NCI-H2029 treated with DMSO at 0.1 percent for 48 hours (cell line): ENCODE data around the gene GPAT3.
"Not testable (repeated sequence)": the region's sequence is repeated elsewhere in the genome, so short reads cannot be mapped to it uniquely, and the experiment has no call there.

Source experiments
- DNase-seq: peaks from one replicate; lab custom pipeline; 2025; lab: John Stamatoyannopoulos, UW

Gene GPAT3

DNA sequence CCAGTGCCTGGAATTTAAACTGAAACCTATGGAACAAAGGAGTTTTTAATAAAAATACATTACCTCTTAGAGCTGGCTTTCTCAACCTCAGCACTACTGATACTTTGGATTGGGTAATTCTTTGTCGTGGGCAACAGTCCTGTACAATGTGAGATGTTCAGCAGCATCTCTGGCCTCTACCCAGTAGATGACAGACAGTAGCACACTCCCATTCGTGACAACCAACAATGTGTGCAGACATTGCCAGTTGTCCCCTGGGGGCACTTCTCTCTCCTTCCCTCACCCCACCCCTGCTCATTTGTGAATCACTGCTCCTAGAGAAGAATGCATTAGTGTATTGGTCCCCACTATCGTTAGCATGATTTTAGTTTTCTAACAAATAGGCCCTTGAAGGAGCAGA, 16.2 kb downstream of the GPAT3 start:
- DNase-seq: no peak

DNA sequence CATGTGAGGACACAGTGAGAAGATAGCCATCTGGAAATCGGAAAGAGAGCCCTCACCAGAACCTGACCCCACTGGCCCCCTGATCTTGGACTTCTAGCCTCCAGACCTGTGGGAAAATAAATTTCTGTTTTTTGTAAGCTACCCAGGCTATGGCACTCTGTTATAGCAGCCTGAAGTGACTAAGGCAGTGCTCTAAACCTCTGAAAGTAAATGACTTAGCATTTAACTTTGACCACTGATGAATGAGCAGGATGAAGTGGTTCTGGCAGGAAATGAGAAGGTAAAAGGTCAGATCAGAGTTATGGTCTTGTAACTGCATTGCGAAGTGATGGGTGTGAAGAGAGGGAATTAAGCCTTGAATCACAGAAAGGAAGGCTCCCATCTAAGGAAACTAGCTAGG, 17.0 kb downstream of the GPAT3 start:
- DNase-seq: no peak

DNA sequence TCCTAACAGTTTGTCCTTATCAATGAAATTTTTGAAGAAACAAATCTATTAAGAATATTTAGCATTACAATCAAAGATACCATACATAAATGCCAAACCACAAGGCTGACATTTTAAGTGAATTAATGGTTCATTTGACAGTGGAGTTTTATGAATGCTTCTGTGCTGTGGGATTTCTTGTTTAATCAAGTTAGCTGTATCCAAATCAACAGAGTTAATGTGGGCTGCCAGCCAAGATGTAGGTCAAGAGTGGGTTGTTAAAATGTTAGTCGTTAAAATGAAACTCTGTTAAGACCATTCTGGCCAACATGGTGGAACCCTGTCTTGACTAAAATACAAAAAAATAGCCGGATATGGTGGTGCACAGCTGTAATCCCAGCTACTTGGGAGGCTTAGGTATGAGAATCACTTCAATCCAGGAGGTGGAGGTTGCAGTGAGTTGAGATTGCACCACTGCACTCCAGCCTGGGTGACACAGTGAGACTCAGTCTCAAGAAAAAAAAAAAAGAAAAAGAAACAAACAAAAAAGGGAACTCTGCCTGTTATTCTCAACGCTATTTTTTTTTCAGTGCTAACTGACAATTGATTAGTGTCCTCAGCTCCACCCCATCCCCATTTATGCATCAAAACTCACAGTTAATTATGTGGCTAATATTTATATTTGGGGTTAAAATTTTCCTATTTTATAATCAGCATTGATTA, 20.2 kb downstream of the GPAT3 start:
- DNase-seq: no peak

DNA sequence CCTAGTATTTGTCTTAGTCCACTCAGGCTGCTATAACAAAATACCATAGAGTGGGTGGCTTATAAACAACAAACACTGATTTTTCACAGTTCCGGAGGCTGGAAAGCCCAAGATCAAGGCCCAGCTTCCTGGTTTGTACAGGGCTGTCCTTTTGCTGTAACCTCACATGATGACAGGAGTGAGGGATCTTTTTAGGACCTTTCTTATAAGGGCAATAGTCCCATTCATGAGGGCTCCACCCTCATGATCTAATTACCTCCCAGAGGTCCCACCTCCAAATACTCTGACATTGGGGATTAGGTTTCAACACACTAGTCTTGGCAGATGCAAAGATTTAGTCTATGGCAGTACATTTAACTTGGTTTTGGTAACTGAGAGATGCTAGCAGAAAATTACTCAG, 20.9 kb downstream of the GPAT3 start:
- no peak for DNase-seq

DNA sequence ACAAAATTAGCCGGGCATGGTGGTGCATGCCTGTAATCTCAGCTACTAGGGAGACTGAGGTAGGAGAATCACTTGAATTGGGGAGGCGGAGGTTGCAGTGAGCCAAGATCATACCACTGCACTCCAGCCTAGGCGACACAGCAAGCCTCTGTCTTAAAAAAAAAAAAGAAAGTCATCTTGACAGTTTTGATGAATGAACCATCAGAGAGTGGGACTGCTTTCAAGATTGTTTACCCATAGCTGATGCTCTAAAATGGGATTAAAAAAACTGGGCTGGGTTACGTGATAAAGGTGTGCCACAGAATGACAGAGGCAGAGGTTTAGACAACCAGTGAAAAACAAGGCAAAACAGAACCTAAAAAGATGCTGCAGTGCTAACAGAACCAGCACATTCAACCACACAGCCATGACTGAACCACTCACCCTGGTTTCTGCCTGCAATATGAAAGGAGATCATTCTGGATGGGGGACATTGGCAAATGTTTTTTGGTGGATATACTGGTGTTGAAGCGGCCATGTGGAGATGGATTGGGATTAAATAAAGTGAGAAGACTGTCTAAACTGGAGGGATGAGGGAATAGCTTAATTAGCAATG, 22.2 kb downstream of the GPAT3 start:
- DNase-seq: no peak

DNA sequence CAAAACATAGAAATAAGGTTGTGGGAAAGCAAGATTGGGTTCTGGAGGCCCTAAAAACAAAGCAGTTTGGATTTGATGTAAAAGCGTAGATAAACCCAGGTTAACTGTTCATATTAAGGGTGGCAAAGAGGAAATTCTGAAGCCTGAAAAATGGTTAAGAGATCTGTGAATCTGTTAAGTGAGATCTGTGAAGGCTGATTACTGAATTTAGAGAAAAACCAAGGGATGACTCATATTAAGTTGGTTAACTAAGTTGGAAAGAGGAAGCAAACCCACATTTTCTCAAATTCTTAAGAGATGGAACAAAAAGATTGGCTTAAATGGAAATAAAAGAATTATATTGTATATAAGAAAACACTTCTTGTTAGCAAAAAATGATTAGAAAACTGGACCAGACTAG, 22.8 kb downstream of the GPAT3 start:
- no peak for DNase-seq

DNA sequence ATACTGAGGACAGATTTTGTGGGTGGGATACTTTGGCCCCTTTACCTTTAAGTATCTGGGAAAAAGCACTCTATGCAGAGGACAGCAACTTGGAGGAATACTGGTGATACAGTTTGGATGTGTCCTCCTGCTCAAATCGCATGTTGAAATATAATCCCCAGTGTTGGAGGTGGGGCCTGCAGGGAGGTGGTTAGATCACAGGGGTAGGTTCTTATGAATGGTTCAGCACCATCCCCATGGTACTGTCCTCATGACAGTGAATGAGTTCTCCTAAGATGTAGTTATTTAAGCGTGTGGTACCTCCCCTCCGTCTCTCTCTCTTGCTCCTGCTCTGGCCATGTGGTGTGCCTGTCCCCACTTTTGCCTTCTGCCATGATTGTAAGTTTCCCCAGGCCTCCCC, 24.6 kb downstream of the GPAT3 start:
- no peak for DNase-seq

DNA sequence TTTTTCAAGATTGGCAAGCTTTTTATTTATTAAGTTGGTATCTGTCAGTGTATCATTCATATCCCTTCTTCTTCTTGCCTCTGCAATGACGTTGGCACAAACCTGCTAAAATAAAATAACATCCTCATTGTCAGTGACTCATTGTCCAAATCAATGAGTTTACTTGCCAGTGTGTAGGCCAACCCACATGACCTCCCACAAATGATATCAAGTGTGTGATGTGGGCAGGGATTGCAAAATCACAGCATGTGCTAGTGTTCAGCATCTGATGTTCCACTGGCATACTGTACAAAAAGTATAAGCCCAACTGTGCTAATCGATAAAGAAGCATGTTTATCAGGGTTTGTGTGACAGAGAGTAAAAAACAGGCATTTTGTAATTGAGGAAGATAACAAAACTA, 25.5 kb downstream of the GPAT3 start:
- no peak for DNase-seq

DNA sequence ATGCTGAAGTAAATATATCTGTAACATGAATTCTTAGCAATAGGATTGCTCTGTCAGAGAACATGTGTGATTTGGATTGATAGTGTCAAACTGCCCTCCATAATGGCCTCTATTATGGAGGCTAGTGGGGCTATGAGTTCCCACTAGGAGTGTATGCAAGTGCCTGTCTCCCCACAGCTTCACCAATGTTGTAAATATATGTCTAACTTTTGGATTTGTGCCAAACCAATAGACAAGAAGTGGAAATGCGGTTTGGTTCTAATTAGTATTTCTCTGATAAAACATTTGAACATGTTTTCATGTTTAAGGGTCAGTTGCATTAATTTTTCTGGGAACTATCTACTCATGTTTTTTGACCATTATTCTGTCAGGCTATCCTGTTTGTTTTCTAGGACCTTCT, 28.1 kb downstream of the GPAT3 start:
- no peak for DNase-seq

DNA sequence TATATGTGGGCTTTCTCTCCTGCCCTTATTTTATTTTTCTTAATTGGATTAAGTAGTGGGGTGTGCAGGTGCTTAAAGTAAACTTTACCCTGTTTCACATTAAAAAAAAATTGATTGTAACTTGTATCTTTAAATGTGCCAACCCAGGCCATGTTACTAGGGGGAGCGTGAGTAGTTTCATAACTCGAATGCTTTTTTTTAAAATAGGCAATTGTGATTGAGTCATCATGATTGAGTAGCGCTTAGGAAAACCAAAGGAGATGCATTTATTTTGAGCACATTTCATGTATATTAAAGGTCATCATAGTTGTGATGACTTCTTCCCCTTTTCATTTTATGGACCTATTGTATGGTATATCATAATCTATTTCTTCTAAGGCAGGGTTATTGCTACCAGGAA, 32.2 kb downstream of the GPAT3 start:
- no peak for DNase-seq

DNA sequence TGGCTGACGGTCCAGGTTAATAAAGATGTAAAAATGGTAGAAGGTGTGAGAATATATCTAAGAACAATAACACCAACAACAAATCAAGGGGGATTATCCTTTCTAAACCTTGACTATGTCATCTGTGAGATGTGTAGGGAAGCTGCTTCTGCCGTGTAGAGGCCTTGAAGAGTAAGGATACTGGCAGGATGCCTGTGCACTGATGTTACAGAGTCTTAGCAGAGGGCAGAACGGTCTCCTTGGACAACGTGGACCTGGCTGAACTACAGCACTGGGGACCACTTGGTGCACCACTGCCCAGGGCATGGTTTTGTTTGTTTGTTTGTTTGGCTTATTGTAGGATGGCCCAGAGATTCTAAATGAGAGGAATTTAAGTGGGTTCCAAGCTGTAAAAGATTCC, 33.5 kb downstream of the GPAT3 start:
- no peak for DNase-seq

DNA sequence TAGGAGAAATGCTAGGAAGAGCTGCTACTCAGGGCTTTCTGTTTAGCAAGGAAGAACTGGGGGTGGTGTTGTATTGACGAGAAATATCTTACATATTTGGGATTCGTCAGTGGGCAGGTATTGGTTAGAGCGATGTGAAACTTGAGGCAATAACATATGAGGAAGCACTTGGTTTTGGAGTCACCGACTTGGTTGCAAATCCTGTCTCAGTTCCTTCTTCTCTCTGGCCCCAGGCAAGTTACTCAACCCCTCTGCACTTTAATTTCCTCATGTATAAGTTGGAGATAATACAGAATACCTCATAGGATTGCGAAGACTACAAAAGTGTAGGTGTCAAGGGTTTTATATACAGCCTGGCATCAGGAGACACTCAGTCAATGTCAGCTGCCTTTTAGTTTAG, 34.1 kb downstream of the GPAT3 start:
- DNase-seq: no peak

DNA sequence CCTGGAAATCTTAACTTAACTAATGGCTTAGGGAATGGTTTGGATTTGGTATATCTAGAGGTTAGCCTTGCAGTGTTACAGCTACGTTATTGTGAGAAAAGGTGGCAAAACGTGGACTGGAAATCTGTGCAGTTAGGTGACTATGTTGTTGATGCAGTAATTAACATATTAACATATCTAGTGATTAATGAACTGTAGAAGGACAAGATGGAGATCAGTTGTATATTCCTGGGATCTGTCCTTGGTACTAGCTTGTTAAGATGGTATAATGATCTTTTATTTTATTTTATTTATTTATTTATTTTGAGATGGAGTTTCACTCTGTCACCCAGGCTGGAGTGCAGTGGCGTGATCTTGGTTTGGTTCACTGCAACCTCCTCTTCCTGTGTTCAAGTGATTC, 36.9 kb downstream of the GPAT3 start:
- DNase-seq: no peak

DNA sequence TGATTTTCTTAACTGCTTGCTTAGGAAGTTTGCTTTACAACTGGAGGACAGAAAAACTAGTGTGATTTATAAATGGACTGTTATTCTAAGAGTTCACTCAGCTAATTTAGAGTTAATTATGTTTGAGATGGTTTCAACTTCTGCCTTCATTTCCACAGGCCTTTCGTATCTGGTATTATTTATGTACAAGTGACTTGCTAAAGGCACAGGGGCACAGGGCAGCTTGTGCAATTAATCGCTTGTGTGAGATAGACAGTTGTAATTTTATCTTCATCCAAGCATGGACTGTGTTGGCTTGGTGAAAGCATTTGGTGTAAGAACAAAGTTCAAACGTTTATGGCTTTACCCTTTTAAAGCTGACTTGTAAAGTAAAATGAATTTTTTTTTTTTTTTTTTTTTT, 38.3 kb downstream of the GPAT3 start:
- DNase-seq: no peak

DNA sequence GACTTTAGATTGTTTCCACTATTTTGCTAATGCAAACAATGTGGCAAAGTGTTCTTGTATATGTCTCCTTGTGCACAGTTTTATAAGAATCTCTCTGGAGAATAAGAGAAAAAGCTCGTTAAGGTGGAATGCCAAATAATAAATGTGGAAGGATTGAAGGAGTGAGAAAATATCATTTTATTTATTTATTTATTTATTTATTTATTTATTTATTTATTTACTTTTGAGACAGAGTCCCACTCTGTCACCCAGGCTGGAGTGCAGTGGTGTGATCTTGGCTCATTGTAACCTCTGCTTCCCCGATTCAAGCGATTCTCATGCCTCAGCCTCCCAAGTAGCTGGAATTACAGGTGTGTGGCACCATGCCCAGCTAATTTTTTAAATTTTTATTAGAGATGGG, 40.3 kb downstream of the GPAT3 start:
- not testable (repeated sequence) for DNase-seq

DNA sequence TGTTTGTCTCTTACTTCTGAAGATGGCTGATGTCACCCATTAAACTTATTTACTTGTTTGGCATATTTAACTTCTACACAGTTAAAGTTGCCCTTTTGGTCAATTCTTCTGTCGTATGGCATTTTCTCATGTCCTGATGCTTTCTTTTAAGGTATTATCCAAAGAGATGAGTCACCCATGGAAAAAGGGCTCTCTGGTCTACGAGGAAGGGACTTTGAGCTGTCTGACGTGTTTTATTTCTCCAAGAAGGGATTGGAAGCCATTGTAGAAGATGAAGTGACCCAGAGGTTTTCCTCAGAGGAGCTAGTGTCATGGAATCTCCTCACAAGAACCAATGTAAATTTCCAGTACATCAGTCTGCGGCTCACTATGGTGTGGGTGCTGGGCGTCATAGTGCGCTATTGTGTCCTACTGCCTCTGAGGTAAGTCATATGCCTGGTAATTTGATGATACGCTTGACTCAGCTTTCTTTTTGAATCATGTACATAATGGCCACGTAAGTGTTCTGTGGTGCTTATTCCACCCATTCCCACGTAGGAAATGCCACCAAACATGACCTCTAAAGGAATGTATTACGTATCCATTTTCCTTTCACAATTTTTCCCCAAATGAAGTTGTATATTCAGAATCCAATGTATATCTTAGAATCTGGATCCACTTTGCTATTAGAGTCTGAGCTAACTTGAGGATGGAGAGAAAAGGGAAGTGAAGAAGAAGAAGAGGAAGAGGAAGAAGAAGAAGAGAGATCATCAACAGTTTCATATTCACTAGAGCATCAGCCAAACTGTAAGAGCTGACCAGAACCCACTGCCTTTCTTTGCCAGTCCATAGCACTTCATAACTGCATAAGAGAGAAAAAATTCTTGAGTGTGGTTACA, 45.7 kb downstream of the GPAT3 start:
- no peak for DNase-seq

DNA sequence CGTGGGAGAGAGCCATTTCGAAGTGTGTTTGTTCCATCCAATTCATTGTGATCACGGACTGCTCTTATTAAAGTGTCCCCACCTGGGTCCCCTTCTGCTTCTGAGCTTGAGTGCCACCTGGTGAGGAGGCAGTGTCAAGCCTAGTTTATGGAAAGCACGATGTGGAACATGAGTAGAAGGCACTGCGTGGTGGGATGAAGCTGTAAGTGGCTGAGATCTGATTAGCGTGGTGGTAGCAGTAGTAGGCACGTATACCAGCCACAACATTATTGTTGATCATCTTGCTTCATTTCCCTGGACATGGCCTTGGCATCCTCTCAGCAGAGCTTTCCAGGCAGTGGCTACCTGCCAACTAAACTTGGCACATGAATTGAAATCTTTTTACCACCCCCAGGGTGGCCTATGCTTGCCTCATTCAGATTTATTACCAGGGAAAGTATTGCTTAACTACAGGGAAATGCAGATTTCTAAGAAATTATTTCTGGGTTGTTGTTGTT, 46.4 kb downstream of the GPAT3 start:
- no peak for DNase-seq

DNA sequence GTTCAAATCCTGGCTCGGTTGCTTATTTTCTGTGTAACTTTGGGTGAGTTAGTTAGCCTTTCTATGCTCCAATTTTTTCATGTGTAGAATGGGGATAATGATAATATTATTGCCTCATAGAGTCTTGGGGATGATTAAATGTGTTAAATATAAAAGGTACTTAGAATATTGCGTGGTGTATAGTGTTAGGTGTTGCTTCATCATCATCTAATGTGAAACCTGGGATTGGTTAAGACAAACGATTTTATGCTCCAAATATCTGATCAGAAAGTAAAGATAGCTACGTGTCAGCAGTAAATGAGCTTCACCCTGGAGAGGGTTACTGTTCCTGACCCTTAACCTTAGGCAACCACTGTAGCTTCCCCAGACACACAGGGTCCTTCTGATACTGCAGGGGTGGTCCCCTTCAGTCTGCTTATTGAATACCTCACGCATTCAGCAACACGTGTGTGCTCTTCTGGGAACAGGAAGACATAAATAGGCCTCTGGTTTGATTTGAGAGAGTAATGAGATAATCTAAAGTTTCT, 50.1 kb downstream of the GPAT3 start:
- no peak for DNase-seq

DNA sequence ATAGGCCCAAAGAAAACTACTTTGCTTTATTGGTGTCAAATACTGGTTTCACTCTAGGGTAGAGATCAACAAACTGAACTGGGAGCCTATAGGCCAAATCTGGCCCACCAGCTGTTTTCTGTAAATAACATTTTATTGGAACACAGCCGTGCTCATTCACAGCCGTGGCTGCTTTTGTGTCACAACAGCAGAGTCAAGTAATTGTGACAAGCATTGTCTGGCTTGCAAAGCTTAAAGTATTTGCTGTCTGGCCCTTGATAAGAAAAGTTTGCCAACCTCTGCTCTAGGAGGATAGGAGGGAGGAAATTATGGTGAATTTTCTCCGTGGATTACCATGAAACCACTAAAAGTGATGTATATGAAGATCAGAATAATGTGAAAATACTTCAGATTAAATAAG, 53.4 kb downstream of the GPAT3 start:
- no peak for DNase-seq

DNA sequence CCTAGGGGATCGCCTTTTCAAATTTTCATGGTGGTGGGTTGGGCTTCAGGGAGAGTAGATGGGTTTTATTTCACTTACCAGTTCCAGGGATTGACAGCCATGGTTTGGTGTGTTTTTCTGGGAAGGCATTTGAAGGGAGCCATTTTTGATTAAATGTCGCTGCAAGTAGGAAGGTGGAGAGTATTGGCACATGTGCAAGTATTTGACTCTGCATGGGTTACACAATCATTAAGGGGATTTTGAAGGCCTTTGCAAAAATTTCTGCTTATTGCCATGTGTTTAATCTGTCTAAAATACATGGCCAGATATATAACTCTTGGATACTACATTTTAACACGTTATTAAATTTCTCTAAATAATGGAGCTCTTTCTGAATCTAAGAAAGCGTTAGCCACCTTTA, 55.1 kb downstream of the GPAT3 start:
- no peak for DNase-seq

DNA sequence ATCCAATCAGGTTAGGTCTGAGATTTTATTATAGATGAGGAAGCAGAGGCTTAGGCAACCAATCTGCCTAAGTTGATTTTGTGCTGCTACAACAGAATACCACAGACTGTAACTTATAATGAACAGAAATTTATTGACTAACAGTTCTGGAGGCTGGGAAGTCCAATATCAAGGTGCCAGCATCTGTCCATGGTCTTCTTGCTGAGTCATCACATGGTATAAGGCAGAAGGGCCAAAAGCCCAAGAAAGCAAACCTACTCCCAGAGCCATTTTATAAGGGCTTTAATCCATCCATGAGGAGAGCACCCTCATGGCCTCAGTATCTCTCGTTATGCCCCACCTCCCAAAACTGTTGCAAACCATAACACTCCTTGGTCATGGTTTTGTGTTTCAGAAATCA, 55.8 kb downstream of the GPAT3 start:
- no peak for DNase-seq

DNA sequence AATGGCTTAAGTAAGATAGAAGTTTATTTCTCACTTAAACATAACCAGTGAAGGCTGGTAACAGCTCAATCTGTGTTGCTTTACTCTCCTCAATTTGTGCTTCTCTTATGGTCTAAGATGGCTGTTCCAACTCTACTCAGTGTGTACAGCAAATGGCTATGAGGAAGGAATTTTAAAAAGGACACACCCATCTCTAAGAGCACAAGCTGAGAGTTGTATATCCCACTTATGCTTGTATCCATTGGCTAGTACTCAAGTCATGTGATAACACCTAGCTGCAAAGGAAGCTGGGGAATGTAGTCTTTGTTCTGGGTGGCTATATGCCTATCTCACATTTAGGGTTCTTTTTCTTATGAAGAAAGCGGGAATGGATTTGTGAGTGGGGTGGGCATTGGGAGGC, 63.3 kb downstream of the GPAT3 start:
- no peak for DNase-seq

DNA sequence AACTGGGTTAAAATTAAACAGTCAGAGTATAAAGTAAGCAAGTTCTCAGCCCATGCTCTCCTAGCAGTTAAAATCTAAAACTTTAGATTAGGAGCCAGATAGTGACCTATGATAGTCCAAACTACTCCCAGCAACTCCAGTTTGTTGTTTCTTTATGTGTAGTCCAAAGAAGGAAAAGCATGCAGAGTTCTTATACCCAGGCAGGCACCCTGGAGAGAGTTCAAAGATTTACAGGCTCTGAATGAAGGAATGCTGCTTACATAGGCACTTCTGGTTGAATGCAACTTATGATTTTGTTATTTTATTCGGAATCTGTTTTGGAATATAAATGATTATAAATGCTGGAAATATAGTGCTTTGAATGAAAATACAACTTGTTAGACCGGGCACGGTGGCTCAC, 67.2 kb downstream of the GPAT3 start:
- DNase-seq: no peak
